Kidney (tissue), 14 donors: Measurements from ENCODE around the gene CHD6. TPM values are rescaled to one million over a fixed set of nuclear protein-coding genes. Genes with fewer than 3 reads are reported as not detected.
A peak's percentile ranks its signal among the peaks of the same experiment; 100 is the strongest.

ENCODE experiments used
- DNase-seq, 5 donors: peaks; one replicate each; pipeline ENCODE4 v3.0.0-alpha.2; 2013 to 2020
- FAIRE-seq: peaks from 2 replicates; lab custom pipeline; 2012; peaks lifted over from hg19 to GRCh38; lab: Jason Lieb, UNC
- H3K27ac ChIP-seq, 2 donors: one replicate each; pipeline ENCODE4 v1.7.0; 2013; ENCODE audit warnings: low read depth in 2 of 2, low read length in 2 of 2, inconsistent platforms in 1 of 2
- H3K27me3 ChIP-seq: one replicate; pipeline ENCODE4 v1.7.1; 2013; ENCODE audit warnings: low read length, inconsistent platforms; ENCODE audit not compliant: control insufficient read depth, insufficient read depth
- H3K36me3 ChIP-seq, 3 donors: one replicate each; pipeline versions ENCODE4 v1.7.0 to v1.7.1; 2013; ENCODE audit warnings: low read length in 3 of 3, control low read depth in 1 of 3, inconsistent platforms in 1 of 3; ENCODE audit not compliant: insufficient read depth in 3 of 3, control insufficient read depth in 2 of 3
- H3K4me1 ChIP-seq, 3 donors: one replicate each; pipeline versions ENCODE4 v1.7.0 to v1.7.1; 2013; ENCODE audit warnings: low read length in 3 of 3, inconsistent platforms in 1 of 3, low read depth in 1 of 3; ENCODE audit not compliant: control insufficient read depth in 2 of 3, insufficient read depth in 2 of 3
- H3K4me3 ChIP-seq, 3 donors: one replicate each; pipeline versions ENCODE4 v1.7.0 to v1.8.1; 2013; ENCODE audit warnings: low read length in 3 of 3, control low read depth in 1 of 3, inconsistent platforms in 1 of 3
- H3K9ac ChIP-seq, 3 donors: one replicate each; pipeline versions ENCODE4 v1.7.0 to v1.7.1; 2013; ENCODE audit warnings: low read length in 3 of 3, control low read depth in 1 of 3, inconsistent platforms in 1 of 3
- H3K9me3 ChIP-seq, 3 donors: one replicate each; pipeline versions ENCODE4 v1.7.0 to v1.7.1; 2013; ENCODE audit warnings: low read length in 3 of 3, control low read depth in 1 of 3, inconsistent platforms in 1 of 3; ENCODE audit not compliant: control insufficient read depth in 2 of 3, insufficient read depth in 1 of 3
- CTCF ChIP-seq: IDR thresholded peaks from 3 replicates; pipeline ENCODE4 v1.5.1; 2012; ENCODE audit warnings: mild to moderate bottlenecking, moderate library complexity, borderline replicate concordance; ENCODE audit not compliant: insufficient read depth; ENCODE audit errors: extremely low read depth
- intact Hi-C: fragments of 100-400 bp; cut with DNase I; formaldehyde crosslinking; loops from one replicate; pipeline ENCODE4 v1.11.1; 2022
- polyA plus RNA-seq: library from polyadenylated mRNA; stranded (reverse); fragments of 350-450 nt; fragmentation: Illumina TruSeq; extraction: RNeasy Lipid Tissue Mini Kit (QIAGEN cat#74804); gene quantifications from one replicate; pipeline ENCODE4 v1.2.3, GENCODE V29; 2014; ENCODE audit warnings: low read depth, low replicate concordance; ENCODE audit not compliant: insufficient read depth
- total RNA-seq: library from RNA; stranded (reverse); fragmentation: NEBNext Ultra II Directional; extraction: Animal tissue kit (Norgen Biotek cat#: 25700); gene quantifications from one replicate; pipeline ENCODE4 v1.2.1, GENCODE V29; 2021
- donor health status: control.
- donor health status: control.
- donor health status: control.
- donor health status: control.
- donor health status: control.
- donor health status: DM: yes; HTN: yes; CAD: no.
- donor health status: Normal renal cell carcinoma (clear cell type).

The CHD6 gene
- total and polyA plus RNA-seq, 2 donors from 2014 or later: 4.5 to 53.5 TPM

- H3K36me3 ChIP-seq: peaks cover 0 to 34% (median 16%) of the 10 kb centered on the region in 3 donors
- no peak overlapping the region for H3K9ac ChIP-seq
- no peaks in the 10 kb centered on the region for H3K9me3 ChIP-seq
- no peak for TF ChIP-seq CTCF
- H3K4me1 ChIP-seq: no peaks in the 10 kb centered on the region
- H3K27me3 ChIP-seq: no peaks in the 10 kb centered on the region
- no peak for FAIRE-seq
- intact Hi-C loops: no loop called here
- peak in 1 of 5 donors; percentile 12 for DNase-seq
- no peak overlapping the region for H3K4me3 ChIP-seq
- no peak overlapping the region for H3K27ac ChIP-seq
These were observed 263.0 kb downstream of the CHD6 start for GRCh38 chr20:41355192-41355591.

GRCh38 chr20:41353530-41353929 is 264.6 kb downstream of the CHD6 start:
- Histone ChIP-seq H3K9ac (no peak overlapping the region), H3K4me1 (no peaks in the 10 kb centered on the region), H3K9me3 (no peaks in the 10 kb centered on the region), H3K27me3 (no peaks in the 10 kb centered on the region), H3K27ac (no peak overlapping the region), H3K36me3 (peaks cover 0 to 49% (median 23%) of the 10 kb centered on the region in 3 donors), H3K4me3 (no peak overlapping the region)
- TF ChIP-seq CTCF: no peak
- intact Hi-C loops: no loop called here
- DNase-seq (no peak), FAIRE-seq (no peak)

GRCh38 chr20:41352666-41353065 is 265.5 kb downstream of the CHD6 start:
- H3K9me3 ChIP-seq: no peaks in the 10 kb centered on the region
- no peaks in the 10 kb centered on the region for H3K4me1 ChIP-seq
- no peaks in the 10 kb centered on the region for H3K27me3 ChIP-seq
- no peak for TF ChIP-seq CTCF
- no peak overlapping the region for H3K9ac ChIP-seq
- H3K36me3 ChIP-seq: peaks cover 0 to 52% (median 23%) of the 10 kb centered on the region in 3 donors
- FAIRE-seq (no peak), DNase-seq (no peak)
- H3K4me3 ChIP-seq: no peak overlapping the region
- H3K27ac ChIP-seq: no peak overlapping the region
- intact Hi-C loops: no loop called here

- H3K36me3 ChIP-seq: peaks cover 0 to 53% (median 26%) of the 10 kb centered on the region in 3 donors
- H3K27ac ChIP-seq: no peak overlapping the region
- no peak for TF ChIP-seq CTCF
- H3K4me1 ChIP-seq: no peaks in the 10 kb centered on the region
- intact Hi-C loops: no loop called here
- no peak overlapping the region for H3K9ac ChIP-seq
- no peaks in the 10 kb centered on the region for H3K27me3 ChIP-seq
- H3K9me3 ChIP-seq: no peaks in the 10 kb centered on the region
- no peak for FAIRE-seq
- H3K4me3 ChIP-seq: no peak overlapping the region
- DNase-seq: no peak
These were observed 266.1 kb downstream of the CHD6 start for GRCh38 chr20:41352106-41352505.
